Effector CD4-positive, alpha-beta T cell (primary cell): Measurements from ENCODE around the gene ATP11A.
"Not testable (repeated sequence)": the region's sequence is repeated elsewhere in the genome, so short reads cannot be mapped to it uniquely, and the experiment has no call there.

Source experiments
- DNase-seq: peaks from one replicate; pipeline ENCODE4 v3.0.0-alpha.2; 2020

Gene ATP11A

DNA sequence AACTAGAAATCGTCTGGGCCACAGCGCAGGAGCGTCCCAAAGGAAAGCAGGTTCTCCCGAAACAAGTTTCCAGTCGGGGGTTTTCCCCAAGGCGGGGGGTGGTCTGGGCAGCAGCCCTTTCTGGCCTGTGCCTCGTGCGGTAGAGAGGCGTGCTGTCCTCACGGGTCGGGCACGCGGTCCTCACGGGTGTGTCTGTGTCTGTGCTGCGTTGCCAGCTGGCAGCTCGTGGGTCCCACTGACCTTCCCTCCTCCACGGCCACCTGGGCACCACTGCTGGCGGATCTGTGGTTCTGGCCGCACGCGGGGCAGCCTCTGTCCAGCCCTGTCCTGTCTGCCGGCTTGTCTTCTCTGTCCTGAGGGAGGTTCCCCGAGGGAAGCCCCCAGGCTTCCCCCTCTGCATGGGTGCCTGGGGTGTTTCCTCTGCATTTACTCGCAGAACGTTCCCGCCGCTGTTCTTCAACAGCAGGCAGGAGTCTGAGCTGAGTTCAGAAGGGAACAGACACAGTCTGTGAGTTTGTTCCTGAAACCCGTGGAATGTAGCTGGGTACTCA is 181.0 kb downstream of the ATP11A start:
- DNase-seq: no peak

DNA sequence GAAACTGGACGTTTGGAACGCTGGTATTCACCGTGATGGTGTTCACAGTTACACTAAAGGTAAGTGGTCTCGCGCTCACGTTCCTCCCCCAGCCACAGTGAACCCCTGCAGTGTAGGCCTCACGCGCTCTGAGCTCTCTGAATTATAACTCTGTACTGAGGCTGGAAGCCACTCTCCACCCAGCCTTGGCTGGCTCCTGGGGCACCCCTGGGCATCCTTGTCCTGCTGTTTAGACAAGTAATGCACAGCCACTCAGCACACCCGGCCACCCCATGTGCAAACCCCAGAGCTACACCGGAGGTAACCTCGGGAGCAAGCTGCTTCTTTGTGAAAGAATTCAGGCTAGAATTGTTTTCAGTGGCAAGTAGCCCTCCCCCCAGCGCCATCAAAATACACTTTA is 181.9 kb downstream of the ATP11A start:
- no peak for DNase-seq

DNA sequence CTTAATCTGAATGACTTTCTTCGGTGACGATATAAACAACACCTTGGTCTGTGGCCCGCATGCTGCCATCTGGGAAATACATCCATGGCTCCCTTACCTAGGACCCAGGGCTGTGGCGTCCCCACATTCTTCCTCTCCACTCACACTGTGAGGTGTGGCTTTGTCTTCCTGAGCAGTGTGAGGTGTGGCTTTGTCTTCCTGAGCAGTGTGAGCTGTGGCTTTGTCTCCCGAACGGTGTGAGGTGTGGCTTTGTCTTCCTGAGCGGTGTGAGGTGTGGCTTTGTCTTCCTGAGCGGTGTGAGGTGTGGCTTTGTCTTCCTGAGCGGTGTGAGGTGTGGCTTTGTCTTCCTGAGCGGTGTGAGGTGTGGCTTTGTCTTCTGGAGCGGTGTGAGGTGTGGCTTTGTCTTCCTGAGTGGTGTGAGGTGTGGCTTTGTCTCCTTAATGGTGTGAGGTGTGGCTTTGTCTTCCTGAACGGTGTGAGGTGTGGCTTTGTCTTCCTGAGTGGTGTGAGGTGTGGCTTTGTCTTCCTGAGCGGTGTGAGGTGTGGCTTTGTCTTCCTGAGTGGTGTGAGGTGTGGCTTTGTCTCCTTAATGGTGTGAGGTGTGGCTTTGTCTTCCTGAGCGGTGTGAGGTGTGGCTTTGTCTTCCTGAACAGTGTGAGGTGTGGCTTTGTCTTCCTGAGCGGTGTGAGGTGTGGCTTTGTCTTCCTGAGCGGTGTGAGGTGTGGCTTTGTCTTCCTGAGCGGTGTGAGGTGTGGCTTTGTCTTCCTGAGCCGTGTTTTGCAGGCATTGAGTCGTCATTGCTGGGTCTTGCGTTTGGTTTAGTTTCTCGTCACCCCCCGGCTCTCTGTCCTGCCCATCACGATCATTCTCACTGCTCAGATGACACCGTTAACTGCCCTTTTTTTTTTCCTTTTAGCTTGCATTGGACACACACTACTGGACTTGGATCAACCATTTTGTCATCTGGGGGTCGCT is 183.1 kb downstream of the ATP11A start:
- DNase-seq: not testable (repeated sequence)

DNA sequence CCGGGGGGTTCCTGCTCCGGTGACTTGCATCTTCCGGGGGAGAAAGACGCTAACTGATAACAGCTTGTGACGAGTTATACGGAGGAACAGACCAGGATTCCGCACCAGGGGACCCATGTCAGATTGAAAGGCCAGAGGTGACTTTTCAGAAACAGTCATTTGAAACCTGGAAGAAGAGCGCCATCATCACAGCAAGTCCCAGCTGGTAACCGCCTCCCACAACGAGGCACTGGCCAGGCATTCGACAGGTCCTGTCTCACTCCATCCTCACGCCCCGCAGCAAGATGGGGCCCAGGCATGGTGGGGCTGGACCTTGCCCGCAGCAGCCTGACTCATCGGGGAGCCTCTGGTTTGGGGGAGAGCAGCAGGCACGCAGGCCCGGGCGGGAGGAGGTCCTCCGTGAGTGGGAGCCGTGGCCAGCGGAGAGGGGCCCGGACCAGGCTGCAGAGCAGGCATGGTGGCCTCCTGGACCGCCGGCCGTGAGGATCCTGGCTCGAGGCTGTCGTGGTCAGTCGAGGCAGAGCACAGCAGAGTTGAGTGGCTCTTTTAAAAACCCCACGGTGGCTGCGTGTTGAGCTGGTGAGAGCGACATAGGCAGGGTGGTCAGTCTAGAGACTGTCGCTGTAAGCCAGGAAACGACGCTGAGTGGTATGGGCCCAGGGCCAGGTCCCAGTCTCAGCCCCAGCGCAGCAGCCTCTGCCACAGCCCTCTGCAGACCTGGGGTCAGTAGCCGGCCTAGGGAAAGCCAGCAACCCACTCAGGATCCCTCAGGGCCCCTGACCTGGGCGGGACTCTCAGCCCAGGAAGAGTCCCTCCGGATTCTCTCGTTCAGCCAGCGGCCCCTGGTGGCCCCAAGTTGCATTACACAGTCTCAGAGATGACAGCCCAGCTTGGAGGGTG is 184.3 kb downstream of the ATP11A start:
- no peak for DNase-seq

DNA sequence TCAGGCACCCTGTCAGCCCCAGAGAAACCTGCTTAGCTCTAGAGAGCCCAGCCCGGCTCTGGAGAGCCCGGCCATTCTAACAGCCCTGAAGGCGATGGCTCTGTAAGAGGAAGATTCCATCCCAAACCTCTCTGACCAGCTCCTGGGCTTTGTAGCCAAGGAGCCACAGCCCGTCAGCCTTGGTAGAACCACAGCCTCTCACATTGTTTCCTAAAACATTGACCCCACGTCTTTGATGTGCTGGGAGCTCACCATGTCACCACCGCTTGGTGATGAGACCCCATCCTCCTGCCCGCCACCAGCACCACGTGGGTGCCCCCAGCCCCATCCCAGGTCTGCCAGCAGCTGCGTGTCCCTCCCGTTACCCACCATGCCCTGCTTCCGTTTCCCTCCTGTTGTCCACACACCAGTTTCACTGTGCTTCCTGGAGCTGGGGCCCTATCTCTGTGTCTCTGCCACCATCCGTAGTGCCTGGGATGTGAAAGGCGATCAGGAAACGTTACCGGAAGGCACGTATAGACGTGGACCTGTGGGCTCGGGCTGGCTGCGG is 185.0 kb downstream of the ATP11A start:
- DNase-seq: no peak

DNA sequence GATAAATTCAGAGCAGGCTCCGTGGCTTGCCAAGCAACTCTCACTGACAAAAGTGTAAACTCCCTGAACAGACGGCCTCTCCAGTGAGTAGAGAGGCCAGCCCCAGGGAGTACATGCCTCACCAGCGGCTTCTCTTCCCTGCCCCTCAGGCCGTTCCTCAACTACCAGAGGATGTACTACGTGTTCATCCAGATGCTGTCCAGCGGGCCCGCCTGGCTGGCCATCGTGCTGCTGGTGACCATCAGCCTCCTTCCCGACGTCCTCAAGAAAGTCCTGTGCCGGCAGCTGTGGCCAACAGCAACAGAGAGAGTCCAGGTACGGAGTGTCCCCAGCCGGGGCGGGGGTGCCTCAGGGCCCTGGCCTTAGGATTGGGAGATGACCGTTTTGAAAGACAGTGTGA is 185.8 kb downstream of the ATP11A start:
- DNase-seq: no peak

DNA sequence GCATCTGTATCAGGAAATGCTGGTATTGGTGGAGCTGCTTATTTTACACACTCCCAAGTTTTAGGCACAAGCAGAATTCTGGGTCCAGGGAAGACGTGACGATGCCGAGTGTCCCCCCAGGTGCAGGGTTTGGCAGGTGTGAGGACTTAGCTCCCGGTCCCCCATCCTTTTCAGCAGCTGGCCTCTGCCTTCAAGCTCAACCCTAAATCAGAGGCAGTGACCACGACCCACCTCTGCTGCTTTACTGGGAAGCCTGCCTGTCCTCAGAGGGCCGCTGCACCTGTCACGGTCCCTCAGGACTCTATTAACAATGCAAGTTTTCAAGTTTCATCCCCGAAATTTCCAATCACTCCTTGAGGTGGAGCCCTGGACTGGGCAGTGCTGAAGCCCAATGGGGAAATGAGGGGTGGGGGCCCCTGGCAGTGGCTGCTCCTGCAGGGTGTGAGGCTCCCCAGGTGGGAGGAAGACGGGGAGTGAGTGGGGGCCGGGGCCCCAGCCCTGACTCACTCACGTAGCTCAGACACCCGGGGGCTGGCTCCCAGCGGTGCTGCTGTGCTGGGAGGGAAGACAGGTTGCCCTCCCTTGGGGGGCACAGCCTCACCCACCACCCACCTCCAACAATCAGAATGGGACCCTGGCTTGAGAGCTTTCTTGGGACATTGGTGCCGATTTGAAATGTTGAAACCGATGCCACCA is 186.6 kb downstream of the ATP11A start:
- DNase-seq: no peak

DNA sequence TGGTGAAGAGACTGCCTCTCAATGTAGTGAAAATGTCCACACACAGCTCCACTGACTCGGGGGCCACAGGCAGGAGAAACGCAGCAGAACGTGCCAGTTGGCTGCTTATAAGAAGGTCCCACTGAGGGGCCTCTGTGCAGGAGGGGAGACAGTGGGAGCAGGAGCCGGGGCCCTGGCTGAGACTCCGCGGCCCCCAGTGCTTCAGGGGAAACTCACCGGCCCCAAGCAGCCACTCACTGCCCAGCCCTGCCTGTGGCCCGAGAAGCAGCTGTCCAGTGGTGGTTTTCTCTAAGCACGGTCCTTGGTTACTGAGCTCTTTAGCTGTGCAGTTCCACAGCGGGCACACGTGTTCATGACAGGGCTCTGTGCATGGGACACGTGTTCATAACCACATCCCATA is 187.2 kb downstream of the ATP11A start:
- no peak for DNase-seq

DNA sequence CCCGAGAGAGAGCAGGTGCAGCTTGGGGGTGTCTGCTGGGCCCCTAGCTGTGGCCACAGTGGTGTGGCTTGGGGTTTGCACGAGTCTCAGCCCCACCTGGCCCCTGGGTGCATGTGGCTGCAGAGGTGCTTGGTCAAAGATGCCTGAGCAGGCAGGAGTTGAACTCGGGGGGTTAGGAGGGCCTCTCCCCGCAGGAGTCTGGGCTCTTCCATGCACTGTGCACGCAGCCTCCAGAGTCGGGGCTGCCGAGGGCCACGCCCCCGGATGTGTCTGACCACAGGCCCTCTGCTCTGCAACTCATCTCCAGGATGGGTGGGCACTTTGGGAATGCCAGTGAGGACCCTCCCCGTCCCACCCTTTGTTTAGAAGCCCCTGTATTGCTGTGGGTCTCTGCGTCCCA is 187.7 kb downstream of the ATP11A start:
- no peak for DNase-seq

DNA sequence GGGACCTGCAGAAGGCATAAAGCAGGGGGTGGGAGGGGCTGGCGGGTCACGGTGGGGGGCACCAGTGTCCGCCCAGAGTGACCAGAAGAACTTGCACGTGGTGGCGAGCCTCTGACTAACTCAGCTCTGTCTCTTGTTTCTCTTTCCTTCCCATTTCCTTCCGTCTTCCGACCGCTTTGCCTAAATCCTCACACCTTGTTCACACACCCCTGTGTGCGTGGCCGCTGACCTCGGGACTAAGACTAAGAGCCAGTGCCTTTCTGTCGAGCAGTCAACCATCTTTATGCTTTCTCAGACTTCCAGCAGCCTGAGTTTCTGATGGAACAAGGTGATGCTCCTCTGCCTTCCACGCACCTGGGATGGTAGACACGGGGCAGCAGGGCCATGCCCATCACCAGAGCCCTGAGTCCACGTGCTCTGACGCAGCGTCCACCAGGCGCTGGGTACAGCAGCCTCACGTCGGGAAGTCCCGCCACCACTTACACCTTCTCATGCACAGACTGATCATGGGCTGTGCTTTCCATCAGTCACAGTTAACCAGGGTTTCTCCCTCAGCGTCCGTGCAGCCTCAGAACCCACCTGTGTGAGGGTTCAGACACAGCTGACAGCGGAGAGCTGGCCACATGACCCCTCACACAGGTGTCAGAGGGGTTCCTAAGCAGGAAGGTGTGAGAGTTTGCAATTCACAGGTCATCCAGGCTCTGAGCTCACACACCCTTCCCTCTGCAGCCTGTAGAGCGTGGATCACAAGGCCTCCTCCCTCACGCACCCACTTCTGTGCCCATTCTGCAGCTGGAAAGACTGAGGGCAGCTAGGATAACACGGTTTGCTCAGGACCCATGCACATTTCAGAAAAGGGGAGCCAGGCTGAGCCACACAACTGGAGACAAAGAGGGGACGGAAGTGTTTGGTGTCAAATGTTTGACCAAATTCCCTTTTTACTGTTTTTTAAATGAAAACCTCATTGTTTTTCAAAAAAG is 188.4 kb downstream of the ATP11A start:
- DNase-seq: no peak

DNA sequence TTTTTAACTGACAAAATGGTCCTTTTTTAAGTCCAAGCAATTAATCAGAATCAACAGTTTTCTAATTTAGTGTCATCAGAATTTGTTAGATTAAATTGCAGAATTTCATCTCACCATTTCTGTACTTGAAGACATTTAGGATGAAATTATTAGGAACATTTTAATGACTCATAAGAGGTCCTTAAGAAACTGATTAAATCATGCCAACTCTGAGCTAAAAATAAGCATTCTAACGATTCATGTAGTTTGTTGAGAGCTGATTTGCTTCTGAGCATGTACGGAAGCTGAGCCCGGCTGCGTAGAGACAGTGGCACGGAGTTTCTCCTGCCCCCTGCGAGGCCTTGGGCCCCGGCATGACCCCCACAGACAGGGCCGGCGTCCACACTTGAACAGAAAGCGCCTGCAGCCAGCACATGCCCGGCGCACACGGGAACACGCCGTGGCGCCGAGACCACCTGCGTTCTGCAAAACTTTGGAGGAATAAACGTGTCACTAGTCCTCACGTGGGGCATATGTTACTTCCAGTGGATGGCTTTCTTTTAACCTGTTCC is 189.5 kb downstream of the ATP11A start:
- no peak for DNase-seq

DNA sequence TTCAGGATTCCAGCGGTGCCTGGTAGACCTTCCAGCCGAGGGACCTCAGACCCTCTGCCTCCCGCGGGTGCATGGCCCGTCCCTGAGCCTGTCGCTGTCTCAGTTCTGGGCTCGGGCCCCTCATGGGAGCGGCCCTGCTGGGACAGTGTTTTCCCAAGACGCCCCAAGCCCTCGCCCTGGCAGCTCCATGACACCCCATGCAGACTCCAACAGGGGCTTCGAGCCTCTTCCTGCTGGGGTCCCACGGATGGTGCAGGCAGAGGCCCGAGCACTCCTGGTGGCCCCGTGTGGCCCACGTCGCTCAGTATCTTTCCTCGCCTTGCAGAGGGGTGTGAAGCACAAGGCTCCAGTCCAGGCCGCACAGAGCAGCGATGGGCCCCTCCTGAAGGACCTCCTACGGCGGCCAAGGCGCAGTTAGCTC is 190.4 kb downstream of the ATP11A start:
- DNase-seq: no peak

DNA sequence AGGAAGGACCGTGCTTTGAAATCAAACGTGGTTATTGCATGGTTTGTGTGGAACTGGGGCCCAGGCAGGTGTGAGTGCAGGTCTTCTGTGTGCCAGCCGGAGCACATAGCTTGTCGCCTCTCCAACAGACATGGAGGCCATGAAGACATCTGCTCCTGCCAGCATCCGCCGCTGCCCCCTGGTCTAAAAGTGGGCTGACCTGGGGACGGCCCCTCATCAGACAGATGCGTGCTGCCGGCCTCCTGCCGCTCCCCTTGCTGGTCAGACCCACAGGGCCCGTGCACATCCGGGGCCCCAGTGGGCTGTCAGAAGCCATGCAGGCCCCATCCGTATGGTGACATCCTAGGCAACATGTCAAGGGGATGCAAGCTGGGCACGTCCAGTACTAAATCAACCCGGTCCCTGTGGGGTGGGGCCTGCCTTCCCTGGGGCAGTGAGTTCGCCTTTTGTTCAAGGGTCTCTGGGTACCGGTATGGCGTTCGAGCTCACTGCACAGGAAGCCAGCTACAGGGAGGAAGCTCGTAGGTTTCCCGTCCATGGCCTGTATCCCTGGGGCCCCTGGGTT is 191.2 kb downstream of the ATP11A start:
- DNase-seq: no peak

DNA sequence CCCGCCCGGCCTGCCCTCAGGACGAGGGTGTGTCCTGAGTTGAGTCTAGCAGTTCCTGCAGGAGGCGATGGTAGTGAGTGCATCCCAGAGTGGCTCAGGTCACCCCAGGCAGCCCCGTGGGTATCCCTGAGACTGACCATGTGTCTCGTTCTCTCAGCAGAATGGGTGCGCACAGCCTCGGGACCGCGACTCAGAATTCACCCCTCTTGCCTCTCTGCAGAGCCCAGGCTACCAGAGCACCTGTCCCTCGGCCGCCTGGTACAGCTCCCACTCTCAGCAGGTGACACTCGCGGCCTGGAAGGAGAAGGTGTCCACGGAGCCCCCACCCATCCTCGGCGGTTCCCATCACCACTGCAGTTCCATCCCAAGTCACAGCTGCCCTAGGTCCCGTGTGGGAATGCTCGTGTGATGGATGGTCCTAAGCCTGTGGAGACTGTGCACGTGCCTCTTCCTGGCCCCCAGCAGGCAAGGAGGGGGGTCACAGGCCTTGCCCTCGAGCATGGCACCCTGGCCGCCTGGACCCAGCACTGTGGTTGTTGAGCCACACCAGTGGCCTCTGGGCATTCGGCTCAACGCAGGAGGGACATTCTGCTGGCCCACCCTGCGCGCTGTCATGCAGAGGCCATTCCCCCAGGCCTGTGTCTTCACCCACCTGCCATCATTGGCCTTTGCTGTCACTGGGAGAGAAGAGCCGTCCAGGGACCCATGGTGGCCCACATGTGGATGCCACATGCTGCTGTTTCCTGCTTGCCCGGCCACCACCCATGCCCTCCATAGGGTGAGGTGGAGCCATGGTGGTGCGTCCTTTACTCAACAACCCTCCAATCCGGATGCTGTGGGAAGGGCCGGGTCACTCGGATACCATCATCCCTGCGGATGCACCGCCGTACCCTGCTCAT is 192.1 kb downstream of the ATP11A start:
- DNase-seq: no peak

DNA sequence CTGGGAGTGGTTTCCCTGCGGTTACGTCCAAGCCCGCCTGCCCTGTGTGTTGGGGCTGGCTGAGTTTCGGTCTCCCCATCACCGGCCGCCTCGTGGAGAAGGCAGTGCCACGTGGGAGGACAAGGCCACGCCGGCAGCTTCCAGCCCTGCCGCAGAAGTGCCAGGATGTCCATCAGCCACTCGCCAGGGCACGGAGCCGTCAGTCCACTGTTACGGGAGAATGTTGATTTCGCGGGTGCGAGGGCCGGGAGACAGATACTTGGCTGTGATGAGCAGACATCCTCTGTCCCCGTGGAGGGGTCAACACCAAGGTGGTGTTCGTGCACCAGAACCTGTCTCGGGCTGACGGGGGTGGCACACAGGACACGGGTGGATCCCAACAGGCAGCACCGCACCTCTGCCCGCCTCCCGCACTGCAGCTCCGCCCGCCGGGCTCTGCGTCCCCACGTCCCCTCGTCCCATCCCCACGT is 192.8 kb downstream of the ATP11A start:
- DNase-seq: no peak

DNA sequence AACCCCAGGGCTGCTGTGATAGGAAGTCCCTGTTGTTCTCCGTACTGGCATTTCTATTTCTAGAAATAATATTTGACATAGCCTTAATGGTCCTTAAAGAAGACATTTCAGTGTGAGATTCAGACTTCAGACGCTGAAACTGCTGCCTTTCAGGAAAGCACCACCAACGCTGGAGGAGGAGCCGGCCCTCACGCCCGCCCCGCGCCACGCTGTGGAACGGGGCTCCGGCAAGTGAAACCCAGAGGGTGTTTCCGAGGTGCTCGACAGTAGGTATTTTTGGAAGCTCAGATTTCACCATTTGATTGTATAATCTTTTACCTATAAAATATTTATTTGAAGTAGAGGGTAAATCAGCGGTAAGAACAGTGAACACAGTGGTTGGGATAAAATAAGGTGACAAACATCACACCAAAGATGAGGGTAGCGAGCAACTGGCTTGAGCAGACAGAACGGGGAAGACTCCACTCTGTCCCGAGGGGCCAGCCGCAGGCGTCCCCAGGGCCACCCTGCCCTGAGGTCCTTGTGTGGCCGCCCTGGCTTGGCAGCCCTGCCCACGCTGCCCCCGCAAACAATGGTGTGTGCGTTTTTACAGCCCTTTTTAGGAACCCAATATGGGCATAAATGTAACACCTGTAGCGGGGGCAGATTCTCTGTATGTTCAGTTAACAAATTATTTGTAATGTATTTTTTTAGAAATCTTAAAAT is 193.6 kb downstream of the ATP11A start:
- DNase-seq: no peak

DNA sequence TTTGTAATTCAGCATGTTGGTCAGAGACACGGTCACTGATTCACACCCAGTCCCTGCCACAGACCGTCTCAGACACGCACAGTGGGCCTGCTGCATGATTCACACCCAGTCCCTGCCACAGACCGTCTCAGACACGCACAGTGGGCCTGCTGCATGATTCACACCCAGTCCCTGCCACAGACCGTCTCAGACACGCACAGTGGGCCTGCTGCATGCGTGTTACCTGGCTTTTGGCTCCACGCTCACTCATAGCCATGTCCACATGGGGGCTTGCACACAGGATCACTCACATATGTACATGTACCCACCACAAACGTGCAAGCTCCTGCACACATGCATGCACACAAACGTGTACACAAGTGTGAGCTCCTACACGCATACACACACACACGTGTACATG is 194.9 kb downstream of the ATP11A start:
- not testable (repeated sequence) for DNase-seq

DNA sequence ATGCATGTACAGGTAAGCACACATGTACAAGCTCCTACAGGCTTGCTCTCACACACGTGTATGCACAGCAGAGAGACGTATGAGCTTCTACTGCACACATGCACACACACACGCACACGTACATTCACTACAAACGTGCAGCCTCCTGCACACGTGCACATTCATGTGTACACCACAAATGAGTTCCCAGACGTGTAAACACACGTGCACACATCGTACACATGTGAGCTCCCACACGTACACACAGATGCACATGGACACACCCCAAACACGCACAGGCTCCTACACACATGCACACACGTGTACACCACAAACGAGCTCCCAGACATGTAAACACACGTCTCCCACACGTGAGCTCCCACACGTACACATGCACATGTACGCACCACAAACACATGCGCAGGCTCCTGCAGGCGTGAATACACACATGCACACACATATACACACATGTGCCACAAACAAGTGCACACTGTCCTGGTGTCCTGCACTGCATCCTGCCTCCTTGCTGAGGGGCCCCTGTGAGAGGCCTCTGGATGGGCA is 195.5 kb downstream of the ATP11A start:
- no peak for DNase-seq
